Mucosa of descending colon (tissue), 3 donors: ENCODE results near the gene ZSCAN20. TPM values are rescaled to one million over a fixed set of nuclear protein-coding genes. Genes with fewer than 3 reads are reported as not detected.

Experiments
- ATAC-seq: fragments of 200-7000 bp; cut with Tn5 transposase; one replicate; pipeline ENCODE4 v1.9.1; 2020; ENCODE audit warnings: mild to moderate bottlenecking, moderate library complexity
- DNase-seq, 3 donors: peaks; one replicate each; pipeline ENCODE4 v3.0.0-alpha.2; 2020
- H3K36me3 ChIP-seq: fragments of 200-600 bp; one replicate; pipeline ENCODE4 v1.8.0; 2021; ENCODE audit warnings: low read depth, mild to moderate bottlenecking
- H3K4me1 ChIP-seq: fragments of 200-600 bp; one replicate; pipeline ENCODE4 v1.8.0; 2021; ENCODE audit warnings: low read depth, mild to moderate bottlenecking
- H3K4me3 ChIP-seq: fragments of 200-600 bp; one replicate; pipeline ENCODE4 v1.8.0; 2021; ENCODE audit warnings: mild to moderate bottlenecking
- H3K9me3 ChIP-seq: fragments of 200-600 bp; one replicate; pipeline ENCODE4 v1.8.0; 2021; ENCODE audit warnings: mild to moderate bottlenecking
- CTCF ChIP-seq: fragments of 200-600 bp; IDR thresholded peaks from one replicate; pipeline ENCODE4 v1.8.0; 2022; ENCODE audit warnings: antibody characterized with exemption, mild to moderate bottlenecking
- intact Hi-C, 2 donors: fragments of 100-400 bp; cut with DNase I in 1 of 2; cut with micrococcal nuclease in 1 of 2; formaldehyde crosslinking; loops; one replicate each; pipeline versions ENCODE4 v1.11.0 to v1.11.1; 2022; cut with DNase I, micrococcal nuclease
- long read RNA-seq, 2 donors: library from polyadenylated mRNA; unstranded; transcript quantifications; one replicate each; pipeline ENCODE4 v2.0.0, GENCODE V29; 2019 to 2021
- total RNA-seq, 3 donors: library from RNA; stranded (reverse); fragmentation: NEBNext Ultra II Directional in 2 of 3; extraction: Animal tissue kit (Norgen Biotek cat#: 25700) in 2 of 3; gene quantifications; one replicate each; pipeline versions ENCODE4 v1.2.1 to v1.2.4, GENCODE V29; 2021 to 2023
- donor health status: DM: no; HTN: no; CAD: no; lungs with moderate emphysema.
- donor health status: DM: no; HTN: no; CAD: no.
- donor health status: DM: no; HTN: yes; CAD: no.

Gene ZSCAN20
- 1 to 10 TPM; 4.3 to 8.8 (median 5.7) TPM for total RNA-seq
- long read RNA-seq, donor 1, partial matches to known transcripts = 0 of 2 reads
- long read RNA-seq, donor 1, other reads (novel, unspliced or antisense) = 2 of 2 reads
- long read RNA-seq, donor 2, partial matches to known transcripts = 0 of 1 reads
- long read RNA-seq, donor 2, other reads (novel, unspliced or antisense) = 1 of 1 reads

GRCh38 chr1:33472269-33472980 is at the start of gene ZSCAN20:
Gene ZSCAN20, plus strand, starts transcription at chr1:33472645. Its CDS starts 6,644 bp downstream, at chr1:33479289.
- no peak for TF ChIP-seq CTCF
- no peaks in the 10 kb centered on the region for H3K36me3 ChIP-seq
- ATAC-seq = peak; percentile 98
- peak; percentile 97 to 98 (median 97) for DNase-seq
- intact Hi-C loops = loop anchor here in 1 of 2 donors (5.0 kb wide), 1 partner anchor 175 kb away; no protein-coding TSS in a partner anchor
- no peaks in the 10 kb centered on the region for H3K4me1 ChIP-seq
- no peaks in the 10 kb centered on the region for H3K9me3 ChIP-seq
- H3K4me3 ChIP-seq = peak within 1 kb of the TSS; percentile 12

- DNase-seq = no peak
- H3K9me3 ChIP-seq = no peaks in the 10 kb centered on the region
- no peaks in the 10 kb centered on the region for H3K36me3 ChIP-seq
- H3K4me1 ChIP-seq = no peaks in the 10 kb centered on the region
- no peak for TF ChIP-seq CTCF
- H3K4me3 ChIP-seq = no peak overlapping the region
- intact Hi-C loops = no loop called here
- ATAC-seq = no peak
These were observed 48.2 kb upstream of the ZSCAN20 start for GRCh38 chr1:33424205-33424604.

GRCh38 chr1:33424610-33425009 is 47.8 kb upstream of the ZSCAN20 start:
- H3K36me3 ChIP-seq = no peaks in the 10 kb centered on the region
- no peak for TF ChIP-seq CTCF
- ATAC-seq = no peak
- DNase-seq = no peak
- no peaks in the 10 kb centered on the region for H3K4me1 ChIP-seq
- no peaks in the 10 kb centered on the region for H3K9me3 ChIP-seq
- no peak overlapping the region for H3K4me3 ChIP-seq
- intact Hi-C loops = no loop called here

GRCh38 chr1:33425900-33426299 is 46.5 kb upstream of the ZSCAN20 start:
- Histone ChIP-seq H3K4me3 (no peak overlapping the region), H3K4me1 (no peaks in the 10 kb centered on the region), H3K36me3 (no peaks in the 10 kb centered on the region), H3K9me3 (no peaks in the 10 kb centered on the region)
- no peak for DNase-seq
- TF ChIP-seq CTCF = no peak
- ATAC-seq = no peak
- intact Hi-C loops = no loop called here

GRCh38 chr1:33426916-33427315 is 45.5 kb upstream of the ZSCAN20 start:
- intact Hi-C loops = no loop called here
- Histone ChIP-seq H3K4me3 (no peak overlapping the region), H3K4me1 (no peaks in the 10 kb centered on the region), H3K9me3 (no peaks in the 10 kb centered on the region), H3K36me3 (no peaks in the 10 kb centered on the region)
- TF ChIP-seq CTCF = no peak
- DNase-seq (no peak), ATAC-seq (no peak)
